ENCODE measurements around the gene IQCB1.
"Not testable (repeated sequence)": the region's sequence is repeated elsewhere in the genome, so short reads cannot be mapped to it uniquely, and the experiment has no call there.

Gene IQCB1

DNA sequence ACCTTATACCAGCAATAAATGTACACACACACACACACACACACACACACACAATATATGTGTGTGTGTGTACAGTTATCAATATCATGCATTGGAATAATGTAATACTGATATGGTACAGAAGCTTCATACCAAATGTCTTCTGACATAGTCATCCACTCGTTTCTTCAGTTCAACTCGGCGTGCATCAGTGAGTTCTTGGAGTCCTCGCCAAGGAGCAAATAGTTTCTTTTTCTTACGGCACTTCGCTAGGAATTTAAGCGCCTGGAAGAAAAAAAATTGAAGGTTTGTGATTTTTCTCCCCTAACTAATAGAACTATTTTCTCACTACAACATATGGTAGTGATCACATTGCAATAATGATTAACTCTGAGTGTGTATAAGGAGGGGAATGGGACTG is 53.2 kb downstream of the IQCB1 start:
- H3K4me3 ChIP-seq (ENCODE audit: low read length) = no peak overlapping the region

GRCh38 chr3:121775095-121775494 is 59.8 kb downstream of the IQCB1 start:
- not testable (repeated sequence) for H3K4me3 ChIP-seq (ENCODE audit: low read length)

More for the DNA sequence above, 53.2 kb downstream of the IQCB1 start:
- no peak for TF ChIP-seq ZNF274 (IDR thresholded peaks at IDR 0.05; ENCODE audit: low read depth, low read length)

- no peak overlapping the region for H3K4me3 ChIP-seq (ENCODE audit: low read length)
- TF ChIP-seq ZNF274 (IDR thresholded peaks at IDR 0.05; ENCODE audit: low read depth, low read length) = no peak
Measured at GRCh38 chr3:121769246-121769645, 65.6 kb downstream of the IQCB1 start.

- no peak overlapping the region for H3K4me3 ChIP-seq (ENCODE audit: low read length)
- TF ChIP-seq ZNF274 (IDR thresholded peaks at IDR 0.05; ENCODE audit: low read depth, low read length) = no peak
Measured at GRCh38 chr3:121768452-121768851, 66.4 kb downstream of the IQCB1 start.

DNA sequence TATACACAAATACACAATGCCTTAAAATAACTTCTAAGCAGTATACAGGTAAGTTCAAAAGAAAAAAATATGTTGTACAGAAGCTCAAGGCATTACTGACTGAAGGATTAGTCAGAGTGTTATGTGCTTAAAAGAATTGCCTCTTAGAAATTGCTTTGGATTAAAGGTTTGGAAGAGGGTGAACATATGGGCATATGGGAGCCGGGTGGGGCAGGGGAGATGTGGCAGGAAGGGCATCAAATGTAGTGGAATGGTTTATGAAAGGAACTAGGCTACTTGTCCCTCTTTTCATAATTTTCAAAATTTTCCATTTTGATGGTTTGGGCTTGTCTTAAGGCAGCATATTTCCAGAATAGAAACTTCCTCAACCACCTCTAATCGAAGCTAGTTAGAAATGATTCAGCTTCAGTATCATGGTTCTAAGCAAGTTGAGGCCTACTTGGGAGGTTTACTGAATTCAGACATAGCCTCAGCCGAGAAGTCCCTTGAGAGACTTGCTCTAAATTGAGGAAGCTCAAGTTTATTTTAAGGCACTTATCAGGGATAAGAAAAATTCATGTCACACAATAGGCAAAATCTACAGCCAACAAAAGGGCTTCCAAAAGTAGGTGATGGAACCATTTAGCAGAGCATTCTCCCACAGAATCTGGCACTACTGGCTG is 75.2 kb downstream of the IQCB1 start:
- no peak for TF ChIP-seq ZNF274 (IDR thresholded peaks at IDR 0.05; ENCODE audit: low read depth, low read length)

GRCh38 chr3:121758727-121759450 is 76.0 kb downstream of the IQCB1 start:
- no peak overlapping the region for H3K4me3 ChIP-seq (ENCODE audit: low read length)
- TF ChIP-seq ZNF274 (IDR thresholded peaks at IDR 0.05; ENCODE audit: low read depth, low read length) = no peak

More for the DNA sequence above, 75.2 kb downstream of the IQCB1 start:
- no peak overlapping the region for H3K4me3 ChIP-seq (ENCODE audit: low read length)

GRCh38 chr3:121757812-121758545 is 76.9 kb downstream of the IQCB1 start:
- TF ChIP-seq ZNF274 (IDR thresholded peaks at IDR 0.05; ENCODE audit: low read depth, low read length) = no peak
- no peak overlapping the region for H3K4me3 ChIP-seq (ENCODE audit: low read length)

DNA sequence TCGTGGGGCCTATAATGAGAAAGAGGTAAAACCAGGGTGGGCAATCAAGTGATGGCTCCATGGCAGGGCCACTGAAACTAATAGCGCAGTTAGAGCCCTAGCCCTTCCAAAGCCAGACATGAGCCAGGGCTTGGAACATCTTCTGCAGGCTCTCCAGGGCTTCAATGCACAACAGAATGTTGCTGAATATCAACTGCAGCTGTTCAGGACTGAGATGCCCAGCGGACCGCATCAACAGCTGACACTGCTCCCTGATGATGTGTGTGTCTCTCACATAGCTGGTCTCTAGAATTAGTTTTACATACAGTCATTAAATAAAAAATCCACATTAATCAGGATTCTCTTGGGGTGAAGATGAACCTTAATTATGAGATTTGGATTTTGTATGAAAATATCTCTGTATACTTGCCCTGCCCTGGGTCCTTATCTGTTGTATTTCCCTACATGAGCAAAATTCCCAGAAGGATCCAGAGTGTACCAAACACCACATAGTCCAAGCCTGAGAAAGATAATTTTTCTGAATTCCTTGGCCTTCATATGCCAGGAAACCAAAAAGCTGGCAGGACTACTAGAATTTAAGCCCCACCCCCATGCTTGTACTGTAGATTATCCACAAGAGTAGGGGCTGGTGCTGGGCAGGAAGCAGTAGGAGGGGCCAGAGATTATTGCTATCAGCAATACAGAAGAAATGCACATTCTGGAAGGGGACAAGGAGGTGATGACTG is 77.6 kb downstream of the IQCB1 start:
- H3K4me3 ChIP-seq (ENCODE audit: low read length) = no peak overlapping the region
- TF ChIP-seq ZNF274 (IDR thresholded peaks at IDR 0.05; ENCODE audit: low read depth, low read length) = no peak

GRCh38 chr3:121752772-121753171 is 82.1 kb downstream of the IQCB1 start:
- H3K4me3 ChIP-seq (ENCODE audit: low read length) = no peak overlapping the region
- no peak for TF ChIP-seq ZNF274 (IDR thresholded peaks at IDR 0.05; ENCODE audit: low read depth, low read length)

GRCh38 chr3:121752261-121752660 is 82.6 kb downstream of the IQCB1 start:
- TF ChIP-seq ZNF274 (IDR thresholded peaks at IDR 0.05; ENCODE audit: low read depth, low read length) = no peak
- no peak overlapping the region for H3K4me3 ChIP-seq (ENCODE audit: low read length)

GRCh38 chr3:121750087-121750415 is 84.8 kb downstream of the IQCB1 start:
- peak overlapping the region; percentile 84 for H3K4me3 ChIP-seq (ENCODE audit: low read length)

DNA sequence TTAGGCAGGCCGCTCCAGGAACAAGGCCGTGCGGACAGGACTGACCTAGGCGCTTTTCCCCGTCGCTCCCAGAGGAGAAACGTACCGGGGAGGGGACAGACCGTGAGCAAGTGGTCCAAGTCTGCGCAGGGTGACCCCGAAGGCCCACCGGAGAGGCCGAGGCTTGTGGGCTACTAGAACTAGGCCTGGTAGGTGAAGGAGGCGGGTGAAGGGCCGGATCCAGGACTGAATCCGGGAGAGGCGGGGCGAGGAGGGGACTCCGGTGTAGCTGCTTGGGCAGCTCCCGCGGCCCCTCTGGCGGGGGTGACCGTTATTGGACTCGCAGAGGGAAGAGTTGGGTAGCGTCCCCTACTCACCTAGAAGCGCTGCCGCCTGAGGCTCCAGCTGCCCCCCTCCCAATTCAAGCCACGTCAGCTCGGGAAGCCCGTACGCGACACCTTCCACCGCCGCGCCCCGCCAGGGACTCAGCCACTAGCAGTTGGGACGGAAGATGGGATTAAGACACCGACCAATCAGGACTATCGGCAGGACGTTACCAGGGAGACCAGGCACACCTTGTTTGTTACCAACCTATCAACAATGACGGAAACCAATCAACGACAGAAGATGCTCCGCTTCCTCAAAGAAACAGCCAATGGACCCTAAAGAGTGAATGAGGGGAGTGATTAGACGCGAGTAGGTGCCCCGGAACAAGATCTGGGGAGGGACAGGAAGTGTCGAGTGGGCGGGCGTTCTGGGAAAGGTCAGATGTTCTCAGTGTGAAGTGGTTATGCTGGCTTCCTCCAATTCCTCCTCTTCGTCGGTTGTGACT is 85.4 kb downstream of the IQCB1 start, which contains the start of gene GOLGB1:
Gene GOLGB1 (minus strand): TSS at position 466 of the 811 bp plus-strand sequence. CDS start 18,770 bp downstream, outside the sequence.
- H3K4me3 ChIP-seq (ENCODE audit: low read length) = peak within 1 kb of the TSS; percentile 99

More at GRCh38 chr3:121750087-121750415, 84.8 kb downstream of the IQCB1 start:
- no peak for TF ChIP-seq ZNF274 (IDR thresholded peaks at IDR 0.05; ENCODE audit: low read depth, low read length)

GRCh38 chr3:121748680-121749275 is 86.1 kb downstream of the IQCB1 start:
- TF ChIP-seq ZNF274 (IDR thresholded peaks at IDR 0.05; ENCODE audit: low read depth, low read length) = no peak
- H3K4me3 ChIP-seq (ENCODE audit: low read length) = peak overlapping the region; percentile 99

More for the DNA sequence above, 85.4 kb downstream of the IQCB1 start, which contains the start of gene GOLGB1:
- TF ChIP-seq ZNF274 (IDR thresholded peaks at IDR 0.05; ENCODE audit: low read depth, low read length) = no peak
